Brain microvascular endothelial cell (primary cell): ENCODE measurements around the gene POU6F2.
A peak's percentile ranks its signal among the peaks of the same experiment; 100 is the strongest.

ENCODE experiments used
- DNase-seq: peaks from one replicate; pipeline ENCODE4 v3.0.0-alpha.2; 2020
- H3K27ac ChIP-seq: fragments of 250-450 bp; sonication (Bioruptor Pico); 2 replicates; pipeline ENCODE4 v1.5.1; 2020; ENCODE audit warnings: mild to moderate bottlenecking, moderate library complexity
- H3K27me3 ChIP-seq: fragments of 250-450 bp; sonication (Bioruptor Pico); replicated peaks from 2 replicates; pipeline ENCODE4 v1.5.1; 2020; ENCODE audit warnings: mild to moderate bottlenecking
- H3K36me3 ChIP-seq: fragments of 250-450 bp; sonication (Bioruptor Pico); replicated peaks from 2 replicates; pipeline ENCODE4 v1.5.1; 2020; ENCODE audit warnings: mild to moderate bottlenecking
- H3K4me3 ChIP-seq: 2 replicates; pipeline ENCODE4 v1.5.1; 2011; ENCODE audit warnings: low read depth, mild to moderate bottlenecking, control low read depth, low read length, moderate library complexity
- in situ Hi-C: cut with HindIII; loops from 2 replicates; pipeline ENCODE4 v1.10.0; 2017; ENCODE audit warnings: low sequenced_read_pairs, low pct_ligation_motif_present
- TF ChIP-seq, protein P1 (sequence below): IDR thresholded peaks from 2 replicates; pipeline ENCODE4 v1.5.1; 2011; ENCODE audit warnings: low read depth, mild to moderate bottlenecking, moderate library complexity, low read length, control low read depth, inconsistent platforms; ENCODE audit errors: missing control alignments

Gene POU6F2

GRCh38 chr7:39088730-39089593, 111.3 kb downstream of the POU6F2 start:
- no peak overlapping the region for H3K27ac ChIP-seq
- no peaks in the 10 kb centered on the region for H3K36me3 ChIP-seq
- H3K27me3 ChIP-seq = peaks cover 2% of the 10 kb centered on the region
- TF ChIP-seq, protein P1, sequence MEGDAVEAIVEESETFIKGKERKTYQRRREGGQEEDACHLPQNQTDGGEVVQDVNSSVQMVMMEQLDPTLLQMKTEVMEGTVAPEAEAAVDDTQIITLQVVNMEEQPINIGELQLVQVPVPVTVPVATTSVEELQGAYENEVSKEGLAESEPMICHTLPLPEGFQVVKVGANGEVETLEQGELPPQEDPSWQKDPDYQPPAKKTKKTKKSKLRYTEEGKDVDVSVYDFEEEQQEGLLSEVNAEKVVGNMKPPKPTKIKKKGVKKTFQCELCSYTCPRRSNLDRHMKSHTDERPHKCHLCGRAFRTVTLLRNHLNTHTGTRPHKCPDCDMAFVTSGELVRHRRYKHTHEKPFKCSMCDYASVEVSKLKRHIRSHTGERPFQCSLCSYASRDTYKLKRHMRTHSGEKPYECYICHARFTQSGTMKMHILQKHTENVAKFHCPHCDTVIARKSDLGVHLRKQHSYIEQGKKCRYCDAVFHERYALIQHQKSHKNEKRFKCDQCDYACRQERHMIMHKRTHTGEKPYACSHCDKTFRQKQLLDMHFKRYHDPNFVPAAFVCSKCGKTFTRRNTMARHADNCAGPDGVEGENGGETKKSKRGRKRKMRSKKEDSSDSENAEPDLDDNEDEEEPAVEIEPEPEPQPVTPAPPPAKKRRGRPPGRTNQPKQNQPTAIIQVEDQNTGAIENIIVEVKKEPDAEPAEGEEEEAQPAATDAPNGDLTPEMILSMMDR = no peak
- no peak for DNase-seq
- no peak overlapping the region for H3K4me3 ChIP-seq
- in situ Hi-C loops = no loop called here

DNA sequence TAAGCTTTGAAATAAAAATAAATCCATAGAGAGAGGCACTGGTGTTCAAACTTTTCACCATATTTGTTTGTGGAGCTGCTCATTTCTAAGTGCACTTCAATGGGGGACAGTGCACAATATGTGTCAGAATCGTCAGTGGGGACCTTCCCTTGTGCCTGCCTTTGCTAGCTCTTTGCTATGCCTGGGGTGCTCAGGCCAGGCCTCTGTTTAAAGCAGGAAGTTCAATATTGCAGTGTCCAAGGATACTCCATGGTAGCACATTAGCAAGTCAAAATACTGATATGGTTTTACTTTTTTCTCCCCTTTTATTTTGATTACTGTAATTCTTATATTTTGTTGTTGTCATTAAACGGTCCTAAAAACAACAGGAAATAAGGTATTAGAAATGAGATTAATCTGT, 113.4 kb downstream of the POU6F2 start:
- H3K27me3 ChIP-seq = no peaks in the 10 kb centered on the region
- TF ChIP-seq, protein P1 = no peak
- H3K27ac ChIP-seq = no peak overlapping the region
- in situ Hi-C loops = no loop called here
- no peak overlapping the region for H3K4me3 ChIP-seq
- no peak for DNase-seq
- H3K36me3 ChIP-seq = no peaks in the 10 kb centered on the region

DNA sequence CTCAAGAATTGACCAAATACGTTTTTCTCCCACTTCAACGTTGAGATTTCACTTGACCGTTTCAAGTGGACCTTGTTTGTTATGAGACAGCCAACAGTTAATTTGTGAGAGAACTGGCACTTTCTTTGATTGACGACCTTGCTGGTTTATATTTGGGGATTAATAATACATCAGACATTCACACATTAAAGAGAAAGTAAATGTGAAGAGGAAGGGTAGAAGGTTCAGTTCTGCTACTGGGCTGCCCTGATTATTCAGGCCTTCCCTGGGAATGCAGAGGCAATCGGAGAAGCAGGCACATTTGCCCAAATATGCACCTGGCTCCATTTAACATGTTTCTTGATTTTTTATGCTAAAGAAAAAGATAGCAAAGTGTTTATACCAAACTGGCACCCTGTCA, 114.1 kb downstream of the POU6F2 start:
- H3K36me3 ChIP-seq = no peaks in the 10 kb centered on the region
- no peak overlapping the region for H3K4me3 ChIP-seq
- no peak overlapping the region for H3K27ac ChIP-seq
- H3K27me3 ChIP-seq = no peaks in the 10 kb centered on the region
- no peak for DNase-seq
- in situ Hi-C loops = no loop called here
- TF ChIP-seq, protein P1 = no peak

GRCh38 chr7:39094731-39095130, 117.0 kb downstream of the POU6F2 start:
- TF ChIP-seq, protein P1 = no peak
- no peak overlapping the region for H3K4me3 ChIP-seq
- DNase-seq = no peak
- H3K27me3 ChIP-seq = no peaks in the 10 kb centered on the region
- in situ Hi-C loops = no loop called here
- no peak overlapping the region for H3K27ac ChIP-seq
- no peaks in the 10 kb centered on the region for H3K36me3 ChIP-seq

GRCh38 chr7:39095875-39096619, 118.3 kb downstream of the POU6F2 start:
- Histone ChIP-seq H3K27me3 (no peaks in the 10 kb centered on the region), H3K36me3 (no peaks in the 10 kb centered on the region), H3K27ac (no peak overlapping the region), H3K4me3 (no peak overlapping the region)
- in situ Hi-C loops = no loop called here
- peak; percentile 0 for DNase-seq
- TF ChIP-seq, protein P1 = no peak
